Epithelial cell of esophagus (primary cell): ENCODE measurements around the gene RPTOR.

Experiments used
- DNase-seq: peaks from one replicate; pipeline ENCODE4 v3.0.0; 2010; ENCODE audit warnings: low read depth
- H3K4me3 ChIP-seq: 2 replicates; pipeline ENCODE4 v1.5.1; 2011; ENCODE audit warnings: mild to moderate bottlenecking, low read length, control low read depth
- CTCF ChIP-seq: IDR thresholded peaks from 2 replicates; pipeline ENCODE4 v1.5.1; 2011; ENCODE audit warnings: low read depth, mild to moderate bottlenecking, low read length, control low read depth, inconsistent platforms; ENCODE audit not compliant: insufficient read depth; ENCODE audit errors: missing control alignments

The RPTOR gene

GRCh38 chr17:80910043-80910442 is 365.4 kb downstream of the RPTOR start:
- no peak for DNase-seq
- no peak overlapping the region for H3K4me3 ChIP-seq
- no peak for TF ChIP-seq CTCF

GRCh38 chr17:80912476-80912875 is 367.8 kb downstream of the RPTOR start:
- no peak overlapping the region for H3K4me3 ChIP-seq
- no peak for DNase-seq
- TF ChIP-seq CTCF: no peak

GRCh38 chr17:80913928-80914821 is 369.5 kb downstream of the RPTOR start:
- no peak overlapping the region for H3K4me3 ChIP-seq
- no peak for TF ChIP-seq CTCF
- DNase-seq: no peak

GRCh38 chr17:80916246-80916645 is 371.6 kb downstream of the RPTOR start:
- TF ChIP-seq CTCF: no peak
- no peak for DNase-seq
- H3K4me3 ChIP-seq: no peak overlapping the region

- no peak for TF ChIP-seq CTCF
- DNase-seq: no peak
- no peak overlapping the region for H3K4me3 ChIP-seq
Measured at GRCh38 chr17:80917716-80918560, 373.3 kb downstream of the RPTOR start.

GRCh38 chr17:80918731-80919130 is 374.1 kb downstream of the RPTOR start:
- H3K4me3 ChIP-seq: no peak overlapping the region
- no peak for DNase-seq
- no peak for TF ChIP-seq CTCF
